ENCODE measurements around the gene PGRMC1. TPM values are rescaled to one million over a fixed set of nuclear protein-coding genes. Genes with fewer than 3 reads are reported as not detected.

The PGRMC1 gene
- total and polyA plus RNA-seq, 9 of the 15 experiments (the other 6 are each of a cell fraction or from before 2014, with no cell fraction given), result 27.4 to 115 (median 90.3) TPM

DNA sequence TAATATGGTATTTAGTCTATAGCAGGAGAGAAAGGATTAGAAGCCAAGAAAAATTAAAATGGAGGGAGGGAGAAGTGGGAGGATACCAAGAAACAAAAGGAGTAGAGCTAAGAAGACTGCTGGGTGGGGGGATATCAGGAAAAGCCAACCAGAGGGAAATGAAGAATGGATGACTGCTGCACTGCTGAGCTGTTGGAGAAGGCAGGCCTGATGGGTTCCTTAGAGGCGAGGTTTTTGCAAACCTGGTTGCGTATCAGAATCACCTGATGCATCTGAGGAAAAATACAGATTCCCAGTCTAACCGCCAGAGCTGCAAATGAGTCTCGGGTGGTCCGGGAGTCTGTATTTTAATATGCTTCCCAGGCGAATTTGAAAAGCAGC is 1.5 kb downstream of the PGRMC1 start:
- WGBS (ENCODE audit: insufficient coverage, low coverage, missing lambda C conversion rate), result 14% methylated on average over 6 of the region's 6 CpGs
- no peak for TF ChIP-seq ZNF239 (CRISPR knock-in tag; IDR thresholded peaks at IDR 0.05)
- TF ChIP-seq, protein P1, sequence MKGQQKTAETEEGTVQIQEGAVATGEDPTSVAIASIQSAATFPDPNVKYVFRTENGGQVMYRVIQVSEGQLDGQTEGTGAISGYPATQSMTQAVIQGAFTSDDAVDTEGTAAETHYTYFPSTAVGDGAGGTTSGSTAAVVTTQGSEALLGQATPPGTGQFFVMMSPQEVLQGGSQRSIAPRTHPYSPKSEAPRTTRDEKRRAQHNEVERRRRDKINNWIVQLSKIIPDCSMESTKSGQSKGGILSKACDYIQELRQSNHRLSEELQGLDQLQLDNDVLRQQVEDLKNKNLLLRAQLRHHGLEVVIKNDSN (CRISPR knock-in tag; IDR thresholded peaks at IDR 0.05), result peak; percentile 41; the same call in 1 of the 2 replicates
- 0 out of 2 replicates have a peak, but pooled peaks have one; percentile 22 for TF ChIP-seq EHMT2 (IDR thresholded peaks at IDR 0.05)
- no peak for TF ChIP-seq ZNF174 (CRISPR knock-in tag; IDR thresholded peaks at IDR 0.05)
- TF ChIP-seq, protein P2, sequence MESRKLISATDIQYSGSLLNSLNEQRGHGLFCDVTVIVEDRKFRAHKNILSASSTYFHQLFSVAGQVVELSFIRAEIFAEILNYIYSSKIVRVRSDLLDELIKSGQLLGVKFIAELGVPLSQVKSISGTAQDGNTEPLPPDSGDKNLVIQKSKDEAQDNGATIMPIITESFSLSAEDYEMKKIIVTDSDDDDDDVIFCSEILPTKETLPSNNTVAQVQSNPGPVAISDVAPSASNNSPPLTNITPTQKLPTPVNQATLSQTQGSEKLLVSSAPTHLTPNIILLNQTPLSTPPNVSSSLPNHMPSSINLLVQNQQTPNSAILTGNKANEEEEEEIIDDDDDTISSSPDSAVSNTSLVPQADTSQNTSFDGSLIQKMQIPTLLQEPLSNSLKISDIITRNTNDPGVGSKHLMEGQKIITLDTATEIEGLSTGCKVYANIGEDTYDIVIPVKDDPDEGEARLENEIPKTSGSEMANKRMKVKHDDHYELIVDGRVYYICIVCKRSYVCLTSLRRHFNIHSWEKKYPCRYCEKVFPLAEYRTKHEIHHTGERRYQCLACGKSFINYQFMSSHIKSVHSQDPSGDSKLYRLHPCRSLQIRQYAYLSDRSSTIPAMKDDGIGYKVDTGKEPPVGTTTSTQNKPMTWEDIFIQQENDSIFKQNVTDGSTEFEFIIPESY (CRISPR knock-in tag; IDR thresholded peaks at IDR 0.05), result peak; percentile 50; the same call in 1 of the 2 replicates
- TF ChIP-seq, protein P3, sequence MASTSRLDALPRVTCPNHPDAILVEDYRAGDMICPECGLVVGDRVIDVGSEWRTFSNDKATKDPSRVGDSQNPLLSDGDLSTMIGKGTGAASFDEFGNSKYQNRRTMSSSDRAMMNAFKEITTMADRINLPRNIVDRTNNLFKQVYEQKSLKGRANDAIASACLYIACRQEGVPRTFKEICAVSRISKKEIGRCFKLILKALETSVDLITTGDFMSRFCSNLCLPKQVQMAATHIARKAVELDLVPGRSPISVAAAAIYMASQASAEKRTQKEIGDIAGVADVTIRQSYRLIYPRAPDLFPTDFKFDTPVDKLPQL (IDR thresholded peaks at IDR 0.05; ENCODE audit: extremely low read depth, insufficient read length), result no peak
- TF ChIP-seq THRAP3 (IDR thresholded peaks at IDR 0.05; ENCODE audit: borderline replicate concordance), result no peak
- TF ChIP-seq CEBPG (CRISPR knock-in tag; IDR thresholded peaks at IDR 0.05), result no peak
- no peak for TF ChIP-seq CEBPG (tag; conservative IDR thresholded peaks at IDR 0.05 in 1 of 2, IDR thresholded peaks at IDR 0.05 in 1 of 2)
- TF ChIP-seq, protein P4, sequence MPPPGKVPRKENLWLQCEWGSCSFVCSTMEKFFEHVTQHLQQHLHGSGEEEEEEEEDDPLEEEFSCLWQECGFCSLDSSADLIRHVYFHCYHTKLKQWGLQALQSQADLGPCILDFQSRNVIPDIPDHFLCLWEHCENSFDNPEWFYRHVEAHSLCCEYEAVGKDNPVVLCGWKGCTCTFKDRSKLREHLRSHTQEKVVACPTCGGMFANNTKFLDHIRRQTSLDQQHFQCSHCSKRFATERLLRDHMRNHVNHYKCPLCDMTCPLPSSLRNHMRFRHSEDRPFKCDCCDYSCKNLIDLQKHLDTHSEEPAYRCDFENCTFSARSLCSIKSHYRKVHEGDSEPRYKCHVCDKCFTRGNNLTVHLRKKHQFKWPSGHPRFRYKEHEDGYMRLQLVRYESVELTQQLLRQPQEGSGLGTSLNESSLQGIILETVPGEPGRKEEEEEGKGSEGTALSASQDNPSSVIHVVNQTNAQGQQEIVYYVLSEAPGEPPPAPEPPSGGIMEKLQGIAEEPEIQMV (tag; conservative IDR thresholded peaks at IDR 0.05; ENCODE audit: low read depth), result no peak
- TF ChIP-seq, protein P5, sequence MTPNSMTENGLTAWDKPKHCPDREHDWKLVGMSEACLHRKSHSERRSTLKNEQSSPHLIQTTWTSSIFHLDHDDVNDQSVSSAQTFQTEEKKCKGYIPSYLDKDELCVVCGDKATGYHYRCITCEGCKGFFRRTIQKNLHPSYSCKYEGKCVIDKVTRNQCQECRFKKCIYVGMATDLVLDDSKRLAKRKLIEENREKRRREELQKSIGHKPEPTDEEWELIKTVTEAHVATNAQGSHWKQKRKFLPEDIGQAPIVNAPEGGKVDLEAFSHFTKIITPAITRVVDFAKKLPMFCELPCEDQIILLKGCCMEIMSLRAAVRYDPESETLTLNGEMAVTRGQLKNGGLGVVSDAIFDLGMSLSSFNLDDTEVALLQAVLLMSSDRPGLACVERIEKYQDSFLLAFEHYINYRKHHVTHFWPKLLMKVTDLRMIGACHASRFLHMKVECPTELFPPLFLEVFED (CRISPR knock-in tag; conservative IDR thresholded peaks at IDR 0.05), result no peak
- peak; percentile 27; the same call in 1 of the 2 replicates for TF ChIP-seq CBFA2T3 (IDR thresholded peaks at IDR 0.05)

More for the DNA sequence above, 1.5 kb downstream of the PGRMC1 start:
- Histone ChIP-seq H3K9me1 (ENCODE audit: control insufficient read depth, insufficient read depth, low read length) (peaks cover 3% of the 10 kb centered on the region), H3K79me2 (ENCODE audit: control insufficient read depth, insufficient read depth, low read length) (peaks cover 46% of the 10 kb centered on the region), H3K9me3 (replicated peaks; ENCODE audit: control insufficient read depth, insufficient read depth, low read depth, low read length) (no peaks in the 10 kb centered on the region), H2AFZ (ENCODE audit: low read depth, low read length) (peak overlapping the region; percentile 94; the same call in 1 of the 2 replicates), H3K4me2 (ENCODE audit: insufficient read depth, low read length) (peak overlapping the region; percentile 97), H3K4me1 (replicated peaks in 1 of 2; ENCODE audit: control insufficient read depth in 2 of 2, insufficient read depth in 2 of 2, low read length in 2 of 2) (peaks cover 9 to 10% of the 10 kb centered on the region in 2 experiments), H3K27me3 (ENCODE audit: control insufficient read depth in 2 of 2, insufficient read depth in 2 of 2, low read length in 2 of 2) (peaks cover 0 to 4% of the 10 kb centered on the region in 2 experiments; a peak in 2 of 5 replicates), H3K27ac (ENCODE audit: extremely low read depth, low read depth, low read length) (peak overlapping the region; percentile 81), H3K9ac (ENCODE audit: insufficient read depth in 1 of 2, low read depth in 2 of 2, low read length in 2 of 2) (peak overlapping the region; percentile 76 to 91; a peak in 3 of 4 replicates), H4K20me1 (replicated peaks; ENCODE audit: control insufficient read depth, insufficient read depth, low read length) (no peaks in the 10 kb centered on the region; the same call in none of the 2 replicates), H3K4me3 (peak overlapping the region; percentile 93), H3K36me3 (ENCODE audit: control insufficient read depth, insufficient read depth, low read length) (peaks cover 37% of the 10 kb centered on the region)
- intact Hi-C loops (cut with micrococcal nuclease), result no loop called here
- POLR2A ChIA-PET, result interaction anchor here (0.5 to 1.9 kb wide), 5 partner anchors 11 to 365 kb away, joined by 3 to 9 read pairs (median 4); no protein-coding TSS in a partner anchor
- ATAC-seq (no peak), FAIRE-seq (no peak), DNase-seq (ENCODE audit: extremely low read depth in 1 of 4, low spot score in 3 of 4) (peak in 1 of 4 experiments; percentile 17)
- CTCF ChIA-PET (ENCODE audit: low intra/inter-chr PET ratio), result no interaction called here
- BruUV-seq (replicated peaks), result no TSS peak
- in situ Hi-C loops (cut with MboI), result no loop called here

All from K562 (cell line).